ENCODE data around the gene MTERF2.

DNA sequence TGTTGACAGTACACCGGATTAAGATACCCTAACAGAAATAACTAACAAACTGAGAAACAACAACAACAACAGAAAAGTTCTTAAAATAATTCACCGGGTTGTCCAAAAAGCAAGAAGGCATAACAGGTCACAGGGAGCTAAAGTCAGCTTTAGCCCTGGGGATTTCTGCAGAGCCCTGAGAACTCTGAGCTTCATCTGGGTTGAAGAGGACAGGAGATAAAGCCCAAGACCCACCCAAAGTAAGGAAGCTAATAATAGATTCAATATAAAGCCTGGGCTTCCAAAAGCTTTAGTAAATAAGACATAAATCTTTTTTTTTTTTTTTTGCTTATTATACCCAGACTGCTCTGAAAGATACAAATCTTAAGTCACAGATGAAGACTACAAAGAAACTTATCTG, 44.1 kb upstream of the MTERF2 start:
- TF ChIP-seq SP1 (IDR thresholded peaks at IDR 0.05) (no peak), RXRA (IDR thresholded peaks at IDR 0.05) (no peak), JUND (IDR thresholded peaks at IDR 0.05) (no peak), EGR1 (IDR thresholded peaks at IDR 0.05; ENCODE audit: low read depth in 2 of 2) (no peak), ZBTB33 (IDR thresholded peaks at IDR 0.05) (no peak), TAF1 (conservative IDR thresholded peaks at IDR 0.05) (no peak), RAD21 (IDR thresholded peaks at IDR 0.05) (no peak), YY1 (IDR thresholded peaks at IDR 0.05) (no peak), GABPA (IDR thresholded peaks at IDR 0.05 in 1 of 2, conservative IDR thresholded peaks at IDR 0.05 in 1 of 2) (no peak), MAX (IDR thresholded peaks at IDR 0.05) (no peak), REST (IDR thresholded peaks at IDR 0.05) (no peak)
- TF ChIP-seq, protein P1, sequence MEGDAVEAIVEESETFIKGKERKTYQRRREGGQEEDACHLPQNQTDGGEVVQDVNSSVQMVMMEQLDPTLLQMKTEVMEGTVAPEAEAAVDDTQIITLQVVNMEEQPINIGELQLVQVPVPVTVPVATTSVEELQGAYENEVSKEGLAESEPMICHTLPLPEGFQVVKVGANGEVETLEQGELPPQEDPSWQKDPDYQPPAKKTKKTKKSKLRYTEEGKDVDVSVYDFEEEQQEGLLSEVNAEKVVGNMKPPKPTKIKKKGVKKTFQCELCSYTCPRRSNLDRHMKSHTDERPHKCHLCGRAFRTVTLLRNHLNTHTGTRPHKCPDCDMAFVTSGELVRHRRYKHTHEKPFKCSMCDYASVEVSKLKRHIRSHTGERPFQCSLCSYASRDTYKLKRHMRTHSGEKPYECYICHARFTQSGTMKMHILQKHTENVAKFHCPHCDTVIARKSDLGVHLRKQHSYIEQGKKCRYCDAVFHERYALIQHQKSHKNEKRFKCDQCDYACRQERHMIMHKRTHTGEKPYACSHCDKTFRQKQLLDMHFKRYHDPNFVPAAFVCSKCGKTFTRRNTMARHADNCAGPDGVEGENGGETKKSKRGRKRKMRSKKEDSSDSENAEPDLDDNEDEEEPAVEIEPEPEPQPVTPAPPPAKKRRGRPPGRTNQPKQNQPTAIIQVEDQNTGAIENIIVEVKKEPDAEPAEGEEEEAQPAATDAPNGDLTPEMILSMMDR (IDR thresholded peaks at IDR 0.05; ENCODE audit: low read depth, low read length, missing input control), result no peak
- TF ChIP-seq, protein P2, sequence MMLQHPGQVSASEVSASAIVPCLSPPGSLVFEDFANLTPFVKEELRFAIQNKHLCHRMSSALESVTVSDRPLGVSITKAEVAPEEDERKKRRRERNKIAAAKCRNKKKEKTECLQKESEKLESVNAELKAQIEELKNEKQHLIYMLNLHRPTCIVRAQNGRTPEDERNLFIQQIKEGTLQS (IDR thresholded peaks at IDR 0.05), result no peak

Measured in liver (tissue), 3 donors.